ENCODE results near the gene NOS1AP.

DNA sequence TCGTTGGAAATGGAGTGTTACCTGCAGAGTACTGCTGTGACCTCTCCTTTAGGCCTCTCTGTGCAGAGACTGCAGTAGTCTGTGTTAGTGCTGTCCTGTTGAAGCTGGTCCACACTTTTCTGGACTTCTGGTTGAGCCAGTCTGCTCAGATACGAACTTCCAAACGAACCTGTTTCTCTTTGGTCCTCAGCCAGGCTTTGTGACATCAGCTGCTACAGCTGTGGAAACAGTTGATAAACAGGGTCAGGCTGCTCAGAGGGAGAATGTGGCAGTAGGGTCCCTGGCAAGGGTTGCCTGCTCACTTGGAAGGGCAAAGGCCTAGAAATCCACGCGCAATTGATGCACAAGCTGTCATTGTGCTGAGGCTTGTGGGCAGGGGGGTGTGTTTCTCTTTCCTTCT is 98.8 kb downstream of the NOS1AP start:
- TF ChIP-seq, protein P1, sequence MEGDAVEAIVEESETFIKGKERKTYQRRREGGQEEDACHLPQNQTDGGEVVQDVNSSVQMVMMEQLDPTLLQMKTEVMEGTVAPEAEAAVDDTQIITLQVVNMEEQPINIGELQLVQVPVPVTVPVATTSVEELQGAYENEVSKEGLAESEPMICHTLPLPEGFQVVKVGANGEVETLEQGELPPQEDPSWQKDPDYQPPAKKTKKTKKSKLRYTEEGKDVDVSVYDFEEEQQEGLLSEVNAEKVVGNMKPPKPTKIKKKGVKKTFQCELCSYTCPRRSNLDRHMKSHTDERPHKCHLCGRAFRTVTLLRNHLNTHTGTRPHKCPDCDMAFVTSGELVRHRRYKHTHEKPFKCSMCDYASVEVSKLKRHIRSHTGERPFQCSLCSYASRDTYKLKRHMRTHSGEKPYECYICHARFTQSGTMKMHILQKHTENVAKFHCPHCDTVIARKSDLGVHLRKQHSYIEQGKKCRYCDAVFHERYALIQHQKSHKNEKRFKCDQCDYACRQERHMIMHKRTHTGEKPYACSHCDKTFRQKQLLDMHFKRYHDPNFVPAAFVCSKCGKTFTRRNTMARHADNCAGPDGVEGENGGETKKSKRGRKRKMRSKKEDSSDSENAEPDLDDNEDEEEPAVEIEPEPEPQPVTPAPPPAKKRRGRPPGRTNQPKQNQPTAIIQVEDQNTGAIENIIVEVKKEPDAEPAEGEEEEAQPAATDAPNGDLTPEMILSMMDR (IDR thresholded peaks at IDR 0.05; ENCODE audit: low read length) = no peak
- TF ChIP-seq EZH2phosphoT487 (IDR thresholded peaks at IDR 0.05; ENCODE audit: low read length) = no peak
- no peak for TF ChIP-seq EZH2 (optimal IDR thresholded peaks at IDR 0.05; ENCODE audit: low read depth, low read length)
